ENCODE data around the gene AFF3. TPM values are rescaled to one million over a fixed set of nuclear protein-coding genes. Genes with fewer than 3 reads are reported as not detected.

Gene AFF3
- total and polyA plus RNA-seq, 2 donors (not counting 3 experiments of a cell fraction or from before 2014, with no cell fraction given), result 0.06 to 0.07 TPM

- H3K9me1 ChIP-seq (replicated peaks; ENCODE audit: control insufficient read depth, extremely low read depth, insufficient read depth, low read length), result no peaks in the 10 kb centered on the region
- no peak overlapping the region for H2AFZ ChIP-seq (ENCODE audit: low read depth, low read length)
- H3K27me3 ChIP-seq (ENCODE audit: control insufficient read depth in 2 of 2, insufficient read depth in 2 of 2, low read length in 2 of 2), result peaks cover 0 to 1% of the 10 kb centered on the region in 2 experiments
- TF ChIP-seq JUN (IDR thresholded peaks at IDR 0.05; ENCODE audit: borderline replicate concordance, insufficient read depth, insufficient read length, low read depth) (no peak), EZH2 (IDR thresholded peaks at IDR 0.05; ENCODE audit: borderline replicate concordance, low read depth, low read length, severe bottlenecking) (no peak), POLR2AphosphoS5 (IDR thresholded peaks at IDR 0.05; ENCODE audit: insufficient read depth, low read depth, low read length) (no peak), MYC (IDR thresholded peaks at IDR 0.05; ENCODE audit: low read depth, low read length) (no peak), GATA2 (IDR thresholded peaks at IDR 0.05; ENCODE audit: insufficient read depth, insufficient read length, low read depth, low read length) (no peak), POLR2A (IDR thresholded peaks at IDR 0.05; ENCODE audit: low read depth, low read length) (no peak), FOS (IDR thresholded peaks at IDR 0.05; ENCODE audit: borderline replicate concordance, insufficient read depth, low read length) (no peak)
- TF ChIP-seq, protein P1, sequence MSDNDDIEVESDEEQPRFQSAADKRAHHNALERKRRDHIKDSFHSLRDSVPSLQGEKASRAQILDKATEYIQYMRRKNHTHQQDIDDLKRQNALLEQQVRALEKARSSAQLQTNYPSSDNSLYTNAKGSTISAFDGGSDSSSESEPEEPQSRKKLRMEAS (IDR thresholded peaks at IDR 0.05; ENCODE audit: insufficient read depth, insufficient read length), result no peak
- TF ChIP-seq, protein P2, sequence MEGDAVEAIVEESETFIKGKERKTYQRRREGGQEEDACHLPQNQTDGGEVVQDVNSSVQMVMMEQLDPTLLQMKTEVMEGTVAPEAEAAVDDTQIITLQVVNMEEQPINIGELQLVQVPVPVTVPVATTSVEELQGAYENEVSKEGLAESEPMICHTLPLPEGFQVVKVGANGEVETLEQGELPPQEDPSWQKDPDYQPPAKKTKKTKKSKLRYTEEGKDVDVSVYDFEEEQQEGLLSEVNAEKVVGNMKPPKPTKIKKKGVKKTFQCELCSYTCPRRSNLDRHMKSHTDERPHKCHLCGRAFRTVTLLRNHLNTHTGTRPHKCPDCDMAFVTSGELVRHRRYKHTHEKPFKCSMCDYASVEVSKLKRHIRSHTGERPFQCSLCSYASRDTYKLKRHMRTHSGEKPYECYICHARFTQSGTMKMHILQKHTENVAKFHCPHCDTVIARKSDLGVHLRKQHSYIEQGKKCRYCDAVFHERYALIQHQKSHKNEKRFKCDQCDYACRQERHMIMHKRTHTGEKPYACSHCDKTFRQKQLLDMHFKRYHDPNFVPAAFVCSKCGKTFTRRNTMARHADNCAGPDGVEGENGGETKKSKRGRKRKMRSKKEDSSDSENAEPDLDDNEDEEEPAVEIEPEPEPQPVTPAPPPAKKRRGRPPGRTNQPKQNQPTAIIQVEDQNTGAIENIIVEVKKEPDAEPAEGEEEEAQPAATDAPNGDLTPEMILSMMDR (IDR thresholded peaks at IDR 0.05; ENCODE audit: extremely low read depth in 1 of 2, insufficient read depth in 1 of 2, low read depth in 1 of 2, low read length in 2 of 2), result no peak
- POLR2A ChIA-PET, result no interaction called here
- FAIRE-seq (no peak), DNase-seq (ENCODE audit: low read depth, low spot score) (no peak)
- no TSS peak for BruUV-seq (replicated peaks)
- no peak overlapping the region for H3K4me3 ChIP-seq (replicated peaks in 1 of 3; ENCODE audit: insufficient read depth in 1 of 3, low read depth in 1 of 3, low read length in 3 of 3)
- no peaks in the 10 kb centered on the region for H3K9me3 ChIP-seq (replicated peaks; ENCODE audit: control insufficient read depth, insufficient read depth, low read length)
- H3K27ac ChIP-seq (ENCODE audit: insufficient read depth, low read depth, low read length), result no peak overlapping the region
- intact Hi-C loops (cut with micrococcal nuclease), result no loop called here
- dilution Hi-C loops (cut with MboI; ENCODE audit: extremely low pct_ligation_motif_present, low sequenced_read_pairs), result no loop called here
- no peaks in the 10 kb centered on the region for H3K79me2 ChIP-seq (ENCODE audit: control insufficient read depth, insufficient read depth, low read length)
- H3K4me2 ChIP-seq (ENCODE audit: insufficient read depth, low read length), result no peak overlapping the region
- no peaks in the 10 kb centered on the region for H4K20me1 ChIP-seq (replicated peaks; ENCODE audit: control insufficient read depth, extremely low read depth, insufficient read depth, low read length)
- no peaks in the 10 kb centered on the region for H3K36me3 ChIP-seq (ENCODE audit: control insufficient read depth in 2 of 2, extremely low read depth in 1 of 2, insufficient read depth in 2 of 2, low read length in 2 of 2)
- H3K4me1 ChIP-seq (ENCODE audit: control insufficient read depth, extremely low read depth, insufficient read depth, low read length), result no peaks in the 10 kb centered on the region
- CTCF ChIA-PET, result interaction anchor here (1.1 to 1.3 kb wide), 2 partner anchors 9 to 10 kb away, joined by 4 to 5 read pairs; no protein-coding TSS in a partner anchor
- H3K9ac ChIP-seq (replicated peaks; ENCODE audit: extremely low read depth, insufficient read depth, low read length), result no peak overlapping the region
Observed at GRCh38 chr2:99851089-99851488, 291.3 kb downstream of the AFF3 start.
